Glomerular visceral epithelial cell (primary cell): ENCODE measurements around the gene ANXA8.
A peak's percentile ranks its signal among the peaks of the same experiment; 100 is the strongest.
"Not testable (repeated sequence)": the region's sequence is repeated elsewhere in the genome, so short reads cannot be mapped to it uniquely, and the experiment has no call there.

ENCODE experiments used
- DNase-seq: peaks from one replicate; pipeline ENCODE4 v3.0.0-alpha.2; 2016; ENCODE audit errors: extremely low spot score

Gene ANXA8

DNA sequence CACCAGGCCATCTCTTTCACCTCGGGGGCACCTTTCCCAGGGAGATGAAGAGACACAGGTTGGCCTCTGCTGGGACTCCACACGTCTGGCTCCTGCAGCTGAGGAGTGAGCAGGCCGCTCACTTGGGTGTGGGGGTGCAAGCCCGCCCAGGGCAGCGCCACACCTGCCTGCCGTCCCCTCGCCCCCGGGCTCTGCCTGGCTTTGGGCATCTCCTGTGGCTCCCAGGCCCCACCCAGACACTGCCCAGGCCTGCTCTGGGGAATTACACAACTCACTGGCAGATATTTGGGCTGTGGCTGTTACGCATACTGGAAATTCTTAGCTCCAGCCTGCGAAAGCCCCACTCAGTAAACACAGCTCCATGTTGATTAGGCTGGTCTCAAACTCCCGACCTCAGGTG lies at the start of gene ANXA8:
ANXA8 (minus strand) TSS at position 193 of the 400 bp plus-strand sequence; CDS start at position 11, 182 bp downstream.
- DNase-seq: not testable (repeated sequence)

DNA sequence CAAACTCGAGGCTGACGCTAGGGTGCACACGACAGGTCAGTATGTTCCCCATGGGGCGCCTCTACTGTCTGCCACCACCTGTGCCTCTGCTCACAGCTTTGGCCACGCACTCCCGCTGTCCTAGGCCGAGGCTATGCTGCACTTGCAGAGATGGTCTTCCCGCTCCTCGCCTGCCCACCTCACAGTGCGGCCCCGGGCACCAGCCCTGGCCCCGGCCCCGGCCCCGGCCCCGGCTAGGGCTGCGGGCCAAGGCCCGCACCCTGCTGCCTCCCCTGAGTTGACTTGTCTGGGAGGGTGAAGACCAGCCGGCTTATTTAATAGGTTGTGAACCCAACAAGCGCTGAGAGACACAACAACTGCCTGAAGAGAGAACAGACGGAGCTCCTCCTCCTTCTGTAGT lies 39.6 kb upstream of the ANXA8 start, which contains the start of gene AGAP9:
AGAP9 (minus strand) TSS at position 164 of the 400 bp plus-strand sequence; CDS start at position 52, 112 bp downstream.
- not testable (repeated sequence) for DNase-seq

DNA sequence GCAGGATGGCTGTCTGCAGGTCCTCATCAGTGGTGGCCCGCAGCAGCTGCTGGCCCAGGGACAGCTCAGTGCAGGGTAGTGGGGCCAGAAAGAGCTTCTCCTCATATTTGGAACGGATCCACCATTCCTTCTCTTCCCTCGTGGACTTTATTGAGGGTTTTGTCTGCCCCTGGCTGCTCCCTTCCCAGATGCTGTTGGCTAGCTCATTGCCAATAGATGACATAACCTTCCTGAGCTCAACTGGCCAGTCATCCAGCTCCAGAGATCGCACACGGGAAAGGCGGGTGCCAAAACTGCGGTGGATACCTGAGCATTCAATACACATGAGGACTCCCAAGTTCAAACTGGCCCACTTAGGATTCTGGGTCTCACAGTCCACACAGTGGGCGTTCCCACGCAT lies 18.4 kb upstream of the ANXA8 start:
- DNase-seq: not testable (repeated sequence)

DNA sequence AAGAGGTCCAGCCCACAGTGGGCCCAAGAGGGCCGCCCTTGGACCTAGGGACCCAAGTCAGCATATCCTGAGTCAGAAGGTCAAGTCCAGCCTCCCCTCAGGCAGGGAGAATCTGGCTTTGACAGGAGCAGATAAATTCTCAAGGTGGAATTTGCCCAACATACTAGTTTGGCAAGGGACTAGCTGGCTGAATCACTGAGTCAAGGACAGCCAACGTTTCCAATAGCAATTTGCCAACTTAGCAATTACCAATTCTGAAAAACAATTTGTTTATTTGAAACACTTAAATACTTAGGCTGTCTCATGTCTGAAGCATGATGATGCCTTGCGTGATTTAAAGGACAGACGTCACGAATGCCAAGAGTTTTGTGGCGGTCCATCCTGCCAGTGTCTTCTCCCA lies 10.3 kb upstream of the ANXA8 start:
- not testable (repeated sequence) for DNase-seq

GRCh38 chr10:47491600-47491999 lies 7.7 kb upstream of the ANXA8 start, which contains the start of gene FAM25G:
Gene FAM25G, minus strand, starts transcription at chr10:47491700. Its CDS starts 26 bp downstream, at chr10:47491674.
- not testable (repeated sequence) for DNase-seq

- not testable (repeated sequence) for DNase-seq
Observed at GRCh38 chr10:47489630-47490029, 5.7 kb upstream of the ANXA8 start.

DNA sequence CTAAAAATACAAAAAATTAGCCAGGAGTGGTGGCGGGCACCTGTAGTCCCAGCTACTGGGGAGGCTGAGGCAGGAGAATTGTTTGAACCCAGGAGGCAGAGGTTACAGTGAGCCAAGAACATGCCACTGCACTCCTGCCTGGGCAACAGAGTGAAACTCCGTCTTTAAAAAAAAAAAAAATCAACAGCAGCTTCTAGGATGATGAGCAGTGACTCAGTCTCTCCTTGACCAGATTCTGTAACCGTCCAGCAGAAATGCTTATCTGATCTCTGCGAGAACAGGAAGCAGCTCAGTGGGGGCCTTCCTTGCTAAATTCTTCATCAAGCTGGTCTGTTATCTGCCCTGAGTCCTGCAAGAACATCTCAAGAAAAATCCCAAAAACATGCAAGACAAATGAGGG lies 2.0 kb upstream of the ANXA8 start:
- DNase-seq: peak; percentile 26

- not testable (repeated sequence) for DNase-seq
Observed at GRCh38 chr10:47484786-47485185, 871 bp upstream of the ANXA8 start.

DNA sequence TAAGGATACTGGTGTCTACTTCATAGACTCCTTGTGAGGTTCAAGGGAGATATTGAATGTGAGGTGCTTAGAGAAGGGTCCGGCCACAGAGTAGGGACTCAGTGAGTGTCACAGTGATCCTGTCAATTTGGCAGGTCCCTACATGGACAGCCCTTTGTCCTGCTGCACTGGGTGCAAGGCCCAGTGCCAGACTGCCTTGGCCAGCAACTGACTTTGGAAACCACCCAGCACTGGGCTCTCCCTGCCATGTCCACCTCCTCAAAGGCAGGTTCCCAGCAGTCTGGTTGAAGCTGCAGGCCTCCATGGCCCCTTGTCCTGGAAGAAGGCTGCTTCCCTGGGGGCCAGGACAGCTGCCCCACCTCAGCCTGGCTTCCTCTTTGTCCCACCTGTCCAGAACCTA lies 1.5 kb downstream of the ANXA8 start:
- not testable (repeated sequence) for DNase-seq

GRCh38 chr10:47481768-47482181 lies 2.1 kb downstream of the ANXA8 start:
- peak; percentile 14 for DNase-seq

- peak; percentile 87 for DNase-seq
Observed at GRCh38 chr10:47481182-47481766, 2.6 kb downstream of the ANXA8 start.

DNA sequence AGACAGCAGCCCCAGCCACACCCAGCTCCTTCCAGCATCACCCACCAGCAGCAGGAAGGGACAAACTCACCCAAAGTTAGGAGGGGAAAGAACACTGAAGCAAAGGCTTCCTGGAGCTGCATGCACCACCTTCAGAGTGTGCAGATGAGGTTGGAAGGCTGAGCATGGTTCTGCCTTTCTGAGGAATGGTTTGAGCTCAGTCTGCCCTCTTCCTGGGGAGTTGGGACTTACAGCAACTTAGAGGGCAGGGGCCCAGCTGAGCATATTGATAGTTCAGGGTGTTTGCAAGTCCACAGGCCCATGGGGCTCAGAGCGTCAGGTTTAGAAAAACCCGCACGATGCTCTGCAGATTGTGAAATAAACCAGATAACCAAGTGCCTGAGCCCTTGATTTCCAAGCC lies 3.8 kb downstream of the ANXA8 start:
- DNase-seq: not testable (repeated sequence)

- not testable (repeated sequence) for DNase-seq
Observed at GRCh38 chr10:47478114-47478513, 5.8 kb downstream of the ANXA8 start.

DNA sequence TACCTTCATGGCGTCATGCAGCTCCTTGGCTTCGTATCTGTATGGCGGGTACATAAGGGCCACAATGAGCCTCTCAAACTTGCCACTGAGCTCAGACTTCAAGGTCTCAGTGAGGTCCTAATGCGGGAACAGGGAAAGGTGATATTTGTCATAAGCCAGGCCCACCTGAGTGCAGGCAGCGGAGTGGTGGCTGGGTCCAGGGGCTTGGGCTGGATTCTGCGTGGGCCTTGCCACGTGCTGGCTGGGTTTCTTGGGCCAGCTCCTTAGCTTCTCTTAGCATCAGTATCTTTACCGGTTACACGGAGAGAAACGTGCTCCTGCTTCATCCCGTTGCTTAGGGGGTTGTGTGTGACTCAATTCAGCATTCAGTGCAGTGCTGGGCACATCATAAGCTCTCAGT lies 6.8 kb downstream of the ANXA8 start:
- not testable (repeated sequence) for DNase-seq

GRCh38 chr10:47475101-47475500 lies 8.8 kb downstream of the ANXA8 start:
- not testable (repeated sequence) for DNase-seq

DNA sequence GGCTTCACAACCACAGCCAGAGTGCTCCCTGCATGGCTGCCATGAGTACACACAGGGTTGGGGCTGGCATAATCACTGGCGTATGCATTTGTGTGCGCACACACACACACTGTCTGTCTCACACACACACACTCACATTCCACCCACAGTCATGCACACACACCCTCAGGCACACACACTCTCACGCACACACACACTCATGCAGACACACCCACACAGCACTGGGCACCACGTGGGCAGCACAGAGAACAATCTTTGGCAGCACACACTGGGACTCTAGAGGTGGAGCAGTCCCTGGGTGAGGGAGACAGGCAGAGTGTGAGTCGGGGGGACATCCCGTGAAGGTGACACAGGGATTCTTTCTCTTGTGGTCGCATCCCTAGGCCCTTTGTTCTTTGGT lies 10.4 kb downstream of the ANXA8 start:
- not testable (repeated sequence) for DNase-seq

DNA sequence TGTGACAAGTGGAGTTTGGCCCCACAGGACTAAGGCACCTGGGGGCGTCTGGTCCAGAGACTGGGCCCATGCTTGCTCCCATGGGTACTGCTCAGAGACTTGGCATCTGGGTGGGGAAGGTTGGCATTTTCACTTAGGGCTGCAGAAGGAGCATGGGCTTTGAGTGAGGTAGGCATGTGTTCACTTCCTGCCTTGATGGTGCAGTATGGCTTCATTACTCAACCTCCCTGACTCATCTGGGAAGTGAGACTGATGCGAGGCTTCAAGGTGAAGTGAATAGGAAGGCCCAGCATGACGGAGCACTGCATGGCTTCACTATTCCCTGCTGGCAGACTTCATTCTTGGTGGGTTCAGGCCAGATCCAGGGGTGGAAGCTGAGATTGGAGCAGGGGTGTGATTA lies 11.3 kb downstream of the ANXA8 start:
- DNase-seq: not testable (repeated sequence)

DNA sequence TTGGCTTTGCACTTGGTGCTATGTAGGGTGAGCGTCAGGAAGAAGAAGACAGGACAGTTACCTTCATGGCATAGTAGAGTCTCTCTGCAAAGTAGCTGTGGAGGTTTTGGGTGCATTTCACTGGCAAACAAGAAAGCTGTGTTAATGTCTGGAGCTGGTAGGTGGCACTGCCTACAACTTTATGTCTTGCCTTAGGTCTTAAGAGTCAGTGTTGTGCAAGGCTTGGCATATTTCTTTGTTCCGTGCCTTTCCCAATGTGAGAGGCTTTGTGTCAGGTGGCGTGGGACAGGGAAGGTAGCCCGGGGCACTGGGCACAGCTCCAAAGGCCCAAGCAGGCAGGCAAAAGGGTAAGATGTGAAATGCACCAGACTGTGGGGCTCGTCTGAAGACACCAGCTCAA lies 11.8 kb downstream of the ANXA8 start:
- DNase-seq: not testable (repeated sequence)

- DNase-seq: not testable (repeated sequence)
Observed at GRCh38 chr10:47468731-47469528, 15.0 kb downstream of the ANXA8 start.

GRCh38 chr10:47467957-47468356 lies 16.0 kb downstream of the ANXA8 start:
- DNase-seq: not testable (repeated sequence)

DNA sequence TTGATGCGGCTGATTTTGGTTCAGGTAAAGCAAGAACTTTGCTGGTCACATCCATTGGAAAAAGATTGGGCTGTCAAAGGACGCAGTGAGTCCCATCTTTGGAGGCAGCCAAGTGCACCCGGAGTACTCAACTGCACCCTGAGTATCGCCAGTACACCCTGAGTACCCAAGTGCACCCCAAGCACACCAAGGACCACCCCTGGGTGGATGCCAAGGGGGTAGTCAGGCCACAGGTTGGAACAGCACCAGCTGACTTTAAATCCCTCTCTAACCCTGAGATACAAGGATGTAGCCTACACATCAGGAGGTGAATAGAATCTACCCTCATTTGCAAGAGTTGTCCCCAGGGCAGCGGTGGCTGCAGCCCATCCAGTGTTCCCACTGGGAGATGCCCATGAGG lies 16.5 kb downstream of the ANXA8 start:
- not testable (repeated sequence) for DNase-seq

DNA sequence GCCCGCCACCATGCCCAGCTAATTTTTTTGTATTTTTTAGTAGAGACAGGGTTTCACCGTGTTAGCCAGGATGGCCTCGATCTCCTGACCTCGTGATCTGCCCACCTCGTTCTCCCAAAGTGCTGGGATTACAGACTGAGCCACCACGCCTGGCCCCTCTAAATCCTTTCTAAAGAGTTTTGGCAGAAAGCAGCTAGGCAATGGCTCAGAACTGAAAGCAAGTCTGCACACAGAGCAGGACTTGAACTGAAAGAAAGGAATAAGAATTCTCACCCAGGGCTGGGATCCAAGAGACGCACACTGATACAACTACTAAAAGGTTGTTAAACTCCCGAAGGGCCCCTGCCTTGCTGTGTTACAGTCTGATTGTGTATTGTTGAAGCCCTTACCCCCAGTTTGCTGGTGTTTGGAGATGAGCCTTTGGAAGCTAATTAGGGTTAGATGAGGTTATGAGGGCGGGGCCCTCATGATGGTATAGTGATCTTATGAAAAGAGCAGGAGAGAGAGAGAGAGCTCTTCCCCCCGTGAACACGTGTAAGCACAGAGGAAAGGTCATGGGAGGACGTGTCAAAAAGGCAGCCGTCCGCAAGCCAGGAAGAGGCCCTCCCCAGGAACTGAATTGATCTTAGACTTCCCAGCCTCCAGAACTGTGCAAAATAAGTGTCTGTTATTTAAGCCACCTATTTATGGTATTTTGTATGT lies 18.5 kb downstream of the ANXA8 start:
- not testable (repeated sequence) for DNase-seq
